Skeletal muscle satellite cell (primary cell): ENCODE results near the gene OR51F2. TPM values are rescaled to one million over a fixed set of nuclear protein-coding genes. Genes with fewer than 3 reads are reported as not detected.
"Not testable (repeated sequence)": the region's sequence is repeated elsewhere in the genome, so short reads cannot be mapped to it uniquely, and the experiment has no call there.

Experiments used
- H3K27me3 ChIP-seq: 2 replicates; pipeline ENCODE4 v1.7.0; 2013; ENCODE audit warnings: low read length; ENCODE audit not compliant: control insufficient read depth, insufficient read depth
- H3K36me3 ChIP-seq: 2 replicates; pipeline ENCODE4 v1.7.0; 2013; ENCODE audit warnings: mild to moderate bottlenecking, control low read depth, low read length; ENCODE audit not compliant: insufficient read depth
- H3K4me1 ChIP-seq: 2 replicates; pipeline ENCODE4 v1.7.0; 2013; ENCODE audit warnings: low read length; ENCODE audit not compliant: control insufficient read depth, insufficient read depth
- H3K4me2 ChIP-seq: 2 replicates; pipeline ENCODE4 v1.7.0; 2013; ENCODE audit warnings: mild to moderate bottlenecking, low read length
- H3K4me3 ChIP-seq: 2 replicates; pipeline ENCODE4 v1.7.0; 2013; ENCODE audit warnings: low read length
- H3K9ac ChIP-seq: 2 replicates; pipeline ENCODE4 v1.7.0; 2013; ENCODE audit warnings: mild to moderate bottlenecking, low read depth, low read length, moderate library complexity
- H3K9me3 ChIP-seq: replicated peaks from 2 replicates; pipeline ENCODE4 v1.7.0; 2013; ENCODE audit warnings: mild to moderate bottlenecking, control low read depth, low read length
- total RNA-seq: library from RNA; depleted of rRNA; stranded (reverse); fragments of >200 nt; gene quantifications from 2 replicates; pipeline ENCODE4 v1.2.3, GENCODE V29; 2012; rRNA removed

Gene OR51F2
- not detected in 2 replicates for total RNA-seq

DNA sequence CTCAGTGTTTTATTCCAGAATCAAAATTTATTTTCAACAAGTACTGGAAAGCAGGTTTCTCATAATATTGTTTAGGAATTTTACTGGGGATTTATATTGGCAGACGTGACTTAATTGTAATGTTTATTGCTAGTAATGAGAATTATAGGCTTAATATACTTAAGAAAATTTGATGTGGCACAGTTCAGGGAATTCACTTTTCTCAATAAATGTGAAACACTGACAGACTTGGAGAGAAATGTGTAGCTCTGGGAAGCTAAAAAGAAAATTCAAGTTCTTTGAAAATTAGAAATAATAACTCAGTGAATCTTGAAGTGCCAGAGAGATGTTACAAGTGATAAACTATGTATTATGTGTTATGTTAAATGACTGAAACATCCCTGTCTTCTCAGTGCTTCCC, at the start of gene OR51F2:
TSS of gene OR51F2 (plus strand) at position 301 of the 400 bp plus-strand sequence. CDS start 101 bp downstream, outside the sequence.
- Histone ChIP-seq H3K27me3 (peaks cover 2% of the 10 kb centered on the region), H3K4me3 (no peak within 1 kb of the TSS), H3K4me1 (peaks cover 11% of the 10 kb centered on the region), H3K9me3 (no peaks in the 10 kb centered on the region), H3K9ac (no peak within 1 kb of the TSS), H3K36me3 (no peaks in the 10 kb centered on the region), H3K4me2 (peak within 1 kb of the TSS; percentile 8)

DNA sequence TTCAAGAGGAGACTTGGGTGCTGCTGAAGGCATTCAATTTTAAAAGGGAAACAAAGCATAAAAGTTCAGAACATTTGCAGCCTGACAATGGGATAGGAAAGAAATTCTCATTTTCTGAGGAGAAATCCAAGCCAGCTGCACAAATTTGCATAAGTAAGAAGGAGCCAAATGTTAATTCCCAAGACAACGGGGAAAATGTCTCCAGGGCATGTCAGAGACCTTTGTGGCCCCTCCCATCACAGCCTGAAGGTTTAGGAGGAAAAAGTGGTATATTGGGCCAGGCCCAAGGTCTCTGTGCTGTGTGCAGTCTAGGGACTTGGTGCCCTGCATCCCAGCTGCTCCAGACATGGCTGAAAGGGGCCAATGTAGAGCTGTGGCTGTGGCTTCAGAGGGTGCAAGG, 38.7 kb upstream of the OR51F2 start:
- no peaks in the 10 kb centered on the region for H3K9me3 ChIP-seq
- no peak overlapping the region for H3K9ac ChIP-seq
- no peaks in the 10 kb centered on the region for H3K36me3 ChIP-seq

GRCh38 chr11:4797206-4797605, 23.9 kb upstream of the OR51F2 start:
- H3K9ac ChIP-seq, result no peak overlapping the region
- no peaks in the 10 kb centered on the region for H3K27me3 ChIP-seq
- no peak overlapping the region for H3K4me3 ChIP-seq
- H3K4me1 ChIP-seq, result no peaks in the 10 kb centered on the region
- no peak overlapping the region for H3K4me2 ChIP-seq
- no peaks in the 10 kb centered on the region for H3K36me3 ChIP-seq
- H3K9me3 ChIP-seq, result no peaks in the 10 kb centered on the region

More for the DNA sequence above, 38.7 kb upstream of the OR51F2 start:
- peaks cover 5% of the 10 kb centered on the region for H3K27me3 ChIP-seq
- H3K4me3 ChIP-seq, result no peak overlapping the region
- no peaks in the 10 kb centered on the region for H3K4me1 ChIP-seq
- H3K4me2 ChIP-seq, result no peak overlapping the region

GRCh38 chr11:4798427-4799183, 22.5 kb upstream of the OR51F2 start:
- no peaks in the 10 kb centered on the region for H3K36me3 ChIP-seq
- H3K9ac ChIP-seq, result no peak overlapping the region
- no peak overlapping the region for H3K4me2 ChIP-seq
- no peaks in the 10 kb centered on the region for H3K27me3 ChIP-seq
- no peaks in the 10 kb centered on the region for H3K9me3 ChIP-seq
- H3K4me1 ChIP-seq, result no peaks in the 10 kb centered on the region
- no peak overlapping the region for H3K4me3 ChIP-seq

- H3K4me2 ChIP-seq, H3K4me3 ChIP-seq, H3K27me3 ChIP-seq, H3K9me3 ChIP-seq, H3K36me3 ChIP-seq, H3K4me1 ChIP-seq, H3K9ac ChIP-seq: not testable (repeated sequence)
Observed at GRCh38 chr11:4801316-4801715, 19.8 kb upstream of the OR51F2 start.

DNA sequence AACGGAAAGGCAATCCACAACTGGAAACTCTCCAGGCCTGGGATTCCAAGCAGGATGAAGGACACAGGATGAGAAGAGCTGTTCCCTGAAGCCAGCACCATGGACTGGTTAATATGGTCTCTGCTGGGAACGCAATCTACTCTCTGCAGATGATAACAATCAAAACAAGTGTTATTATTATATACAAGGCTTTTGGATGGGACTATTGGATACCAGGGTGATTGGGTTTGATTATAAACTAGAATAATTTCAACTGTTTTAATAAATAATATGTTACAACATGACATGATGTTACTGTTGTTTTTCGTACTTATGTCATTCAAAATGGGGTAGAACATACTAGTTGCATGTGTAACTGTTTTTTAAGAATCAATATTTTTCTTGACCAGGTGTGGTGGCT, 16.8 kb upstream of the OR51F2 start, which contains the start of gene OR52R1:
TSS of gene OR52R1 (minus strand) at position 101 of the 400 bp plus-strand sequence. CDS start at position 101, 0 bp downstream.
- Histone ChIP-seq H3K4me1 (no peaks in the 10 kb centered on the region), H3K4me2 (no peak within 1 kb of the TSS), H3K36me3 (no peaks in the 10 kb centered on the region), H3K9me3 (no peaks in the 10 kb centered on the region), H3K9ac (no peak within 1 kb of the TSS), H3K27me3 (peaks cover 2% of the 10 kb centered on the region), H3K4me3 (no peak within 1 kb of the TSS)

GRCh38 chr11:4808476-4808875, 12.6 kb upstream of the OR51F2 start:
- H3K4me1 ChIP-seq, result no peaks in the 10 kb centered on the region
- no peak overlapping the region for H3K4me3 ChIP-seq
- no peaks in the 10 kb centered on the region for H3K36me3 ChIP-seq
- no peak overlapping the region for H3K9ac ChIP-seq
- peaks cover 2% of the 10 kb centered on the region for H3K27me3 ChIP-seq
- H3K9me3 ChIP-seq, result no peaks in the 10 kb centered on the region
- H3K4me2 ChIP-seq, result no peak overlapping the region

DNA sequence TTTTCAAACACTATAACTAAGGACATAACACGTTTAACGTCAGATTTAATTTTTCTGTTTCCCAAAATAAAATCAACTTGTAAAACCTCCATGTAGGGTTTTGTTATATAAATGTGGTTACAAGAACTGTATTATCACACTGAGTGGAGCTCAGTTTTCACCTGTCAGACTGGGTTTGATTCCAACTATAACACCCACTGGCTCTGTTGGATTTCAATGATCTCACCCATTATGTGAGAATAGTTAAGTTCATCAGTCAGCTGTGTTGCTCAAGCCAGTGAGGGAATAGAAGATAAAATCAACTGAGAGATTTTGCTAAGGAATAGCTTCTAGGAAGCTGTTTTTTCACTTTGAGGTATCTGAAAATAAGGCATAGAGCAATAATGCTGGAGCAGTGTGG, 11.9 kb upstream of the OR51F2 start:
- no peaks in the 10 kb centered on the region for H3K9me3 ChIP-seq
- H3K4me3 ChIP-seq, result no peak overlapping the region
- peaks cover 2% of the 10 kb centered on the region for H3K27me3 ChIP-seq
- H3K4me2 ChIP-seq, result no peak overlapping the region
- H3K9ac ChIP-seq, result no peak overlapping the region
- no peaks in the 10 kb centered on the region for H3K4me1 ChIP-seq
- no peaks in the 10 kb centered on the region for H3K36me3 ChIP-seq

DNA sequence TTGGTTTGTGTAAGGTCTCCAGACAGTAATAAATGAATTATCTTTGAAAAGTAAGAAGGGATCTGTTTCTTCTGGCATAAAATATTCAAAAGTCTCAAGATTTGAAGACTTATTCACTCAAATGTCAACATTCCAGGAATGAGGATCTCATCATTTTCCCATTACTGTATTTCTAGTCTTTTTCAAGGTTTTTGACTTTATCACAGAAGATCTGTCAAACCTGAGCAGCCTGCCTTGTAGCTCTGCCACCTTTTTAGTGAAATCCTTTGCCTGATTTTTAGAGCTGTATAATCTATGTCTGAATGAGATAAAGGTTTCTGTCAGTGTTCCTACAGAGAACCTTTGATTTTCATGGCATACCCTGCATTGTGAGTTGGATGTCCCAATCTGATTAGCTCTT, 4.0 kb downstream of the OR51F2 start:
- Histone ChIP-seq H3K4me3 (no peak overlapping the region), H3K9me3 (no peaks in the 10 kb centered on the region), H3K36me3 (no peaks in the 10 kb centered on the region), H3K27me3 (peaks cover 4% of the 10 kb centered on the region), H3K4me1 (peaks cover 4% of the 10 kb centered on the region), H3K4me2 (no peak overlapping the region), H3K9ac (no peak overlapping the region)

DNA sequence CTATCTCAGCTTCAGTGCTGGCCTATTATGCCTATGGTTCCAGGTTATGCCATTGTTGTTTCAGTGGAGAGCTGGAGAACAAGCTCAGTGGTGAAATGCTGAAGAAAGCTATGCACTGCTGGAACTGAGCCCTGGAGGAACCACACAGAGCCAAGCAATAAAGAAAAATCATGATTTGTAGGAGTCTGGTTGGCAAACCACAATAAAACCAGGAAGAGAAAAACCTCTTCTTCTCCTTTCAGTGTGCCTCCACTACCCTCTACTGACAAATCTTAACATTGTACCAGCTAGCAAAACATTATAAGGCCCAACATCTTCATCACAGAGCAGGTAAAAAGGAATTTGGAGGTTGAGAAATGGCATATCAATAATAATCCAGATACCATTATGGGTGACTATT, 5.3 kb downstream of the OR51F2 start:
- Histone ChIP-seq H3K27me3 (peaks cover 4% of the 10 kb centered on the region), H3K4me2 (no peak overlapping the region)

DNA sequence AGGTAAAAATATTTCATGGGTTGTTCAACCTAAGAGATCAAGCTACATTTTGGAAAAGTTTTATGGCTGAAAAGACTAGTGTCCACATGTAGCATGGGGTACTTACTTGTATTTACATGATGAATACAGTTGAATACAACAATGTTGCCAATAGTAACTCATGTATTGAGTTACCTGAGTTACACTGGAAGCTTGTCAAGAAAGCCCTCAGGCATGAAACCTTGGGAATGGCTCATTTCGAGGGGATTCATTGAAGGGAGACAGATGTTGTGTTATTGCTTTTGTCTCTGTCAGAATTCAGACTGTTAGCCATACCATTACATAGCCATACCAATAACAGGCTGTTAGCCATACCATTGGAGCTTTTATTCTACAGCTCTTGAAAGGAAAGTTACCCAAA, 9.2 kb downstream of the OR51F2 start:
- H3K9me3 ChIP-seq, result no peaks in the 10 kb centered on the region
- no peak overlapping the region for H3K4me2 ChIP-seq
- no peaks in the 10 kb centered on the region for H3K36me3 ChIP-seq
- H3K9ac ChIP-seq, result no peak overlapping the region
- H3K27me3 ChIP-seq, result peaks cover 7% of the 10 kb centered on the region
- no peak overlapping the region for H3K4me3 ChIP-seq
- no peaks in the 10 kb centered on the region for H3K4me1 ChIP-seq

More for the DNA sequence above, 5.3 kb downstream of the OR51F2 start:
- Histone ChIP-seq H3K4me3 (no peak overlapping the region), H3K4me1 (no peaks in the 10 kb centered on the region), H3K9ac (no peak overlapping the region), H3K9me3 (no peaks in the 10 kb centered on the region), H3K36me3 (no peaks in the 10 kb centered on the region)

GRCh38 chr11:4830909-4831308, 9.8 kb downstream of the OR51F2 start:
- Histone ChIP-seq H3K27me3 (peaks cover 9% of the 10 kb centered on the region), H3K9ac (no peak overlapping the region), H3K9me3 (no peaks in the 10 kb centered on the region), H3K4me2 (no peak overlapping the region), H3K4me3 (no peak overlapping the region), H3K36me3 (no peaks in the 10 kb centered on the region), H3K4me1 (no peaks in the 10 kb centered on the region)
